GM23248 (cell line): Measurements from ENCODE around the gene SRGAP2C.
"Not testable (repeated sequence)": the region's sequence is repeated elsewhere in the genome, so short reads cannot be mapped to it uniquely, and the experiment has no call there.

Source experiments
- EZH2 ChIP-seq: fragments of 200-600 bp; sonication (generic); IDR thresholded peaks from 2 replicates; pipeline ENCODE4 v1.6.1; 2018; ENCODE audit warnings: antibody characterized with exemption, mild to moderate bottlenecking; ENCODE audit not compliant: insufficient read depth, poor library complexity, severe bottlenecking
- EZH2phosphoT487 ChIP-seq: fragments of 200-600 bp; sonication (generic); IDR thresholded peaks from 2 replicates; pipeline ENCODE4 v1.6.1; 2018; ENCODE audit warnings: antibody characterized with exemption, moderate library complexity, mild to moderate bottlenecking, low read depth; ENCODE audit not compliant: insufficient read depth

GRCh38 chr1:121197095-121197882 lies 12.5 kb downstream of the SRGAP2C start:
- not testable (repeated sequence) for TF ChIP-seq EZH2phosphoT487, EZH2
